ENCODE measurements around the gene STAT2.
"Not testable (repeated sequence)": the region's sequence is repeated elsewhere in the genome, so short reads cannot be mapped to it uniquely, and the experiment has no call there.

STAT2 gene

DNA sequence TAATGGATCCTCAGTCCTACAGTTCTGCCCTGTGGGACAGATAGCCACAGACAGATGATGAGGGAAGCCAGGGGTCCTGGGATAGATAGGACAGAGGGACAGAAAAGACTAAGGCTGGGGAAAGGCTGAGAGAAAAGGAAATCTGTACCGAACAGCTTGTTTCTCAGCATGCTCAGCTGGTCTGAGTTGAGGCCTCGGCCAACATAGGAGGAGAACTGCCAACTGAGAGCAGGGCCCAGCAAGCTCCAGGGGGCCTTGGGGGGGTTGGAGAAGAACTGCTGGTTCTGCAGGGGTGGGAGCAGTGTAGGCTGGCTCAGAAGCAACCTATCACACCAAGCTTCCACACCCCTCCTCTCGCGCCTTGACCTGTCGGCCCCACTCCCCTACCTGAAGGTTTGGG is 11.1 kb downstream of the STAT2 start:
- H3K4me2 ChIP-seq (ENCODE audit: low read length), result no peak overlapping the region
- H3K4me1 ChIP-seq (ENCODE audit: insufficient read depth, low read length, severe bottlenecking), result no peaks in the 10 kb centered on the region
- H3K9me2 ChIP-seq (ENCODE audit: low read depth, low read length), result no peaks in the 10 kb centered on the region
- TF ChIP-seq CTCF (IDR thresholded peaks at IDR 0.05; ENCODE audit: low read length), result no peak
- H3K9ac ChIP-seq (ENCODE audit: low read length), result no peak overlapping the region
- H4K20me1 ChIP-seq (ENCODE audit: insufficient read depth, low read length), result no peaks in the 10 kb centered on the region
- no peak overlapping the region for H3K4me3 ChIP-seq (ENCODE audit: low read depth, low read length, poor library complexity, severe bottlenecking)
- H2AFZ ChIP-seq (ENCODE audit: low read length), result no peak overlapping the region
- no peaks in the 10 kb centered on the region for H3K79me2 ChIP-seq (ENCODE audit: insufficient read depth, low read length)
- H3K9me3 ChIP-seq (ENCODE audit: low read length), result no peaks in the 10 kb centered on the region
- no peak overlapping the region for H3K27ac ChIP-seq (ENCODE audit: low read depth, low read length, poor library complexity, severe bottlenecking)
- H3F3A ChIP-seq (ENCODE audit: insufficient read depth, low read length), result no peaks in the 10 kb centered on the region
- peaks cover 71% of the 10 kb centered on the region for H3K36me3 ChIP-seq (ENCODE audit: insufficient read depth, low read length)
- no peaks in the 10 kb centered on the region for H3K27me3 ChIP-seq (ENCODE audit: insufficient read depth, low read length)

DNA sequence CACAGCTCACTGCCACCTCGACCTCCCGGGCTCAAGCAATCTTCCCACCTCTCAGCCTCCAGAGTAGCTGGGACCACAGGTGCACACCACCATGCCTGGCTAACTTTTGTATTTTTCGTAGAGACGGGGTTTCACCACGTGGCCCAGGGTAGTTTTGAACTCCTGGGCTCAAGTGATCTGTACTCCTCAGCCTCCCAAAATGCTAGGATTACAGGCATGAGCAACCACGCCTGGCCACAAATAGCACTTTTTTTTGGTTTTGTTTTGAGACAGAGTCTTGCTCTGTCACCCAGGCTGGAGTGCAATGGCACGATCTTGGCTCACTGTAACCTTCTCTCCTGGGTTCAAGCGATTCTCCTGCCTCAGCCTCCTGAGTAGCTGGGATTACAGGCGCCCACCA is 12.7 kb downstream of the STAT2 start:
- not testable (repeated sequence) for H3K9me3 ChIP-seq (ENCODE audit: low read length); H3K9me2 ChIP-seq (ENCODE audit: low read depth, low read length); H3K9ac ChIP-seq (ENCODE audit: low read length); H3K27me3 ChIP-seq (ENCODE audit: insufficient read depth, low read length); H3K4me2 ChIP-seq (ENCODE audit: low read length); H3K79me2 ChIP-seq (ENCODE audit: insufficient read depth, low read length); H3K4me1 ChIP-seq (ENCODE audit: insufficient read depth, low read length, severe bottlenecking); H3K27ac ChIP-seq (ENCODE audit: low read depth, low read length, poor library complexity, severe bottlenecking); H4K20me1 ChIP-seq (ENCODE audit: insufficient read depth, low read length); H2AFZ ChIP-seq (ENCODE audit: low read length); H3K4me3 ChIP-seq (ENCODE audit: low read depth, low read length, poor library complexity, severe bottlenecking); H3F3A ChIP-seq (ENCODE audit: insufficient read depth, low read length)
- peaks cover 70% of the 10 kb centered on the region for H3K36me3 ChIP-seq (ENCODE audit: insufficient read depth, low read length)

DNA sequence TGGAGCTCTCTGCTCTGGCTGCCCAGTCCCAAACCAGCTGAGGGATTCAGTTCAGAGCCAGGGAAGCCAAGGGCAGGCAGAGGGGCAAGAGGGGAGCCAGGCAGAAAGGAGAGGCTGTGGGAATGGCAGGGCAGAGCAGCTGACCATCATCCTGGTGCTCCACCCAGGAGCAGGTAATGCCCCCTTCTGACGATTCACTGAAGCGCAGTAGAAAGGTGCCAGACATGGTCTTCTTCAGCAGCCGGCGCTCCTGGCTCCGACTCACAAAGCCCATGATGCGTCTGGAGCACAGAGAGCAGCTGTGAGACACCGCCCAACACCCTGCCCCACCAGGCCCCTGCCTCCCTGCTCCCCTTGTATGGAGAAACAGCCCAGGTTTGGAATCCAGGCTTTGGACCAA is 13.2 kb downstream of the STAT2 start:
- Histone ChIP-seq H4K20me1 (ENCODE audit: insufficient read depth, low read length) (no peaks in the 10 kb centered on the region), H3K4me2 (ENCODE audit: low read length) (no peak overlapping the region), H3K27me3 (ENCODE audit: insufficient read depth, low read length) (no peaks in the 10 kb centered on the region), H2AFZ (ENCODE audit: low read length) (no peak overlapping the region), H3K9me2 (ENCODE audit: low read depth, low read length) (no peaks in the 10 kb centered on the region), H3K4me3 (ENCODE audit: low read depth, low read length, poor library complexity, severe bottlenecking) (no peak overlapping the region), H3K27ac (ENCODE audit: low read depth, low read length, poor library complexity, severe bottlenecking) (no peak overlapping the region), H3K9ac (ENCODE audit: low read length) (no peak overlapping the region), H3K9me3 (ENCODE audit: low read length) (no peaks in the 10 kb centered on the region), H3K4me1 (ENCODE audit: insufficient read depth, low read length, severe bottlenecking) (no peaks in the 10 kb centered on the region), H3K36me3 (ENCODE audit: insufficient read depth, low read length) (peaks cover 68% of the 10 kb centered on the region), H3F3A (ENCODE audit: insufficient read depth, low read length) (no peaks in the 10 kb centered on the region), H3K79me2 (ENCODE audit: insufficient read depth, low read length) (no peaks in the 10 kb centered on the region)
- no peak for TF ChIP-seq EZH2 (IDR thresholded peaks at IDR 0.05; ENCODE audit: borderline replicate concordance, low read length)
- peak; percentile 32; the same call in 1 of the 2 replicates for TF ChIP-seq CTCF (IDR thresholded peaks at IDR 0.05; ENCODE audit: low read length)

DNA sequence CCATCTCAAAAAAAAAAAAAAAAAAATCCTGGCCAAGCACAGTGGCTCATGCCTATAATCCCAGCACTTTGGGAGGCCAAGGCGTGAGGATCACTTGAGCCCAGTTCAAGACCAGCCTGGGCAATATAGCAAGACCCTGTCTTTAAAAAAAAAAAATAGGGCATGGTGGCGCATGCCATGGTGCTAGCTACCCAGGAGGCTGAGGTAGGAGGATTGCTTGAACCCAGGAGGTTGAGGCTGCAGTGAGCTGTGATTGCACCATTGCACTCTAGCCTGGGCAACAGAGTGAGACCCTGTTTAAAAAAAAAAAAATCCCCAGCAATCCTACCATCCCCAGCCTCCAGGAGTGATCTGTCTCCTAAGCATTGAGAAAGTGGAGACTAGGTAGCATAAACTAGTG is 17.6 kb downstream of the STAT2 start:
- not testable (repeated sequence) for H3F3A ChIP-seq (ENCODE audit: insufficient read depth, low read length); H3K27ac ChIP-seq (ENCODE audit: low read depth, low read length, poor library complexity, severe bottlenecking); H3K79me2 ChIP-seq (ENCODE audit: insufficient read depth, low read length); H3K27me3 ChIP-seq (ENCODE audit: insufficient read depth, low read length); H3K4me2 ChIP-seq (ENCODE audit: low read length); H3K9me2 ChIP-seq (ENCODE audit: low read depth, low read length); H2AFZ ChIP-seq (ENCODE audit: low read length); H3K4me3 ChIP-seq (ENCODE audit: low read depth, low read length, poor library complexity, severe bottlenecking); H4K20me1 ChIP-seq (ENCODE audit: insufficient read depth, low read length); H3K9ac ChIP-seq (ENCODE audit: low read length); H3K9me3 ChIP-seq (ENCODE audit: low read length)
- Histone ChIP-seq H3K36me3 (ENCODE audit: insufficient read depth, low read length) (peaks cover 30% of the 10 kb centered on the region), H3K4me1 (ENCODE audit: insufficient read depth, low read length, severe bottlenecking) (peaks cover 16% of the 10 kb centered on the region)
